SHP77 (cell line): Measurements from ENCODE around the gene NAA60.
"Not testable (repeated sequence)": the region's sequence is repeated elsewhere in the genome, so short reads cannot be mapped to it uniquely, and the experiment has no call there.

Source experiments
- DNase-seq, 2 experiments: peaks; one replicate each; lab custom pipeline; 2025; lab: John Stamatoyannopoulos, UW

Gene NAA60

GRCh38 chr16:3482659-3483241, 39.3 kb downstream of the NAA60 start:
- DNase-seq = no peak

- no peak for DNase-seq
Observed at GRCh38 chr16:3484318-3485096, 41.0 kb downstream of the NAA60 start.

GRCh38 chr16:3485097-3485745, 41.7 kb downstream of the NAA60 start:
- DNase-seq = no peak

GRCh38 chr16:3485821-3486505, 42.5 kb downstream of the NAA60 start:
- no peak for DNase-seq

GRCh38 chr16:3486506-3487215, 43.2 kb downstream of the NAA60 start:
- no peak for DNase-seq

GRCh38 chr16:3487521-3488410, 44.3 kb downstream of the NAA60 start:
- DNase-seq = peak in 1 of 2 experiments; percentile 5

GRCh38 chr16:3488801-3489200, 45.3 kb downstream of the NAA60 start:
- no peak for DNase-seq

- peak; percentile 83 to 92 for DNase-seq
Observed at GRCh38 chr16:3490911-3491629, 47.6 kb downstream of the NAA60 start.

GRCh38 chr16:3492356-3492755, 48.9 kb downstream of the NAA60 start:
- no peak for DNase-seq

GRCh38 chr16:3494386-3494973, 51.0 kb downstream of the NAA60 start:
- no peak for DNase-seq

GRCh38 chr16:3495176-3495575, 51.7 kb downstream of the NAA60 start, which contains the start of gene C16orf90:
Gene C16orf90 (minus strand): TSS chr16:3495489. CDS start chr16:3495421, 68 bp downstream.
- DNase-seq = no peak

- DNase-seq = no peak
Observed at GRCh38 chr16:3496386-3496785, 52.9 kb downstream of the NAA60 start.

- DNase-seq = no peak
Observed at GRCh38 chr16:3497771-3498170, 54.3 kb downstream of the NAA60 start.

GRCh38 chr16:3498988-3499387, 55.5 kb downstream of the NAA60 start:
- DNase-seq = no peak

DNA sequence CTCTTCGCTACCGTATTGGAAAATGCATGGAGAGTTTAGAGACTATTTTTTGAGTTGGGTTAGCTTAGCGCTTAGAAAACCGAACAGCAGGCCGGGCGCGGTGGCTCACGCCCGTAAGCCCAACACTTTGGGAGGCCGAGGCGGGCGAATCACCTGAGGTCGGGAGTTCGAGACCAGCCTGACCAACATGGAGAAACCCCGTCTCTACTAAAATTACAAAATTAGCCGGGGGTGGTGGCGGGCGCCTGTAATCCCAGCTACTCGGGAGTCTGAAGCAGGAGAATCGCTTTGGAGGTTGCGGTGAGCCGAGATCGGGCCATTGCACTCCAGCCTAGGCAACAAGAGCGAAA, 57.9 kb downstream of the NAA60 start:
- not testable (repeated sequence) for DNase-seq

- DNase-seq = no peak
Observed at GRCh38 chr16:3501783-3502400, 58.4 kb downstream of the NAA60 start.

GRCh38 chr16:3503523-3503922, 60.0 kb downstream of the NAA60 start:
- no peak for DNase-seq

- DNase-seq = no peak
Observed at GRCh38 chr16:3508736-3509135, 65.3 kb downstream of the NAA60 start.

DNA sequence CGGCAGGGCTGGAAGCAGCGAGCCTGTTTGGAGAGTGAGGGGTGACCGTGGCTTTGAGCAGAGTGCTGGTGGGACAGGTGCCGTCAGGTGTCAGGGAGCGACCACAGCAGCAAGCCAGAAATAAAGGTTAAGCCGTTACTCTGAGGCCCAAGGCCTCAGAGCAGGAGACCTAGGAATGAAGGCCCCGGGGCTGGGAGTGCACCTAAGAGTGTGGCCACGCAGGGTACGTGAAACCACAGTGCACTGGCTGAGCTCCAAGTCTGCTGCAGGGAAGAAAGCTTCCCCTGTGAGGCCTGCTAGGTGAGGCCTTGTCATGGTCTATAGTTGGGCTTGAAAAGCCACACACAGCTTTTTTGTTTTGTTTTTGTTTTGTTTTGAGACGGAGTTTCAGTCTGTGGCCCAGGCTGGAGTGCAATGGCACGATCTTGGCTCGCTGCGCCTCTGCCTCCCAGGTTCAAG, 66.0 kb downstream of the NAA60 start:
- no peak for DNase-seq
